CD4-positive, alpha-beta T cell treated with Interleukin-4 for 4 hours (primary cell): ENCODE results near the gene NHSL1.
A peak's percentile ranks its signal among the peaks of the same experiment; 100 is the strongest.

Experiments
- DNase-seq: peaks from one replicate; pipeline ENCODE4 v3.0.0-alpha.2; 2020

The NHSL1 gene

DNA sequence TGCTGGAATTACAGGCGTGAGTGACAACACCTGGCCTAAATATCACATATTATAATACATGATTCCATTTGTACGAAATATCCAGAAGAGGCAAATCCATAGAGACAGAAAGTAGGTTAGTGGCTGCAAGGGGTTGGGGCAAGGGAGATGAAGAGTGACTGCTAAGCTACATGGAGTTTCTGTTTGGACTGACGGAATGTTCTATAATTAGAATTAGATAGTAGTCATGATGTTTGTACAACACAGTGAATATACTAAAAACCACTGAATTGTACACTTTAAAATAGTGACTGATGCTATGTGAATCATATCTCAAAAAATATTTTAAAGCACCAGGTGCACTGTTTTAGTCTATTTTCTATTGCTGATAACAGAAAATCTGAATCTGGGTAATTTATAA lies 99.0 kb downstream of the NHSL1 start:
- DNase-seq, result no peak

DNA sequence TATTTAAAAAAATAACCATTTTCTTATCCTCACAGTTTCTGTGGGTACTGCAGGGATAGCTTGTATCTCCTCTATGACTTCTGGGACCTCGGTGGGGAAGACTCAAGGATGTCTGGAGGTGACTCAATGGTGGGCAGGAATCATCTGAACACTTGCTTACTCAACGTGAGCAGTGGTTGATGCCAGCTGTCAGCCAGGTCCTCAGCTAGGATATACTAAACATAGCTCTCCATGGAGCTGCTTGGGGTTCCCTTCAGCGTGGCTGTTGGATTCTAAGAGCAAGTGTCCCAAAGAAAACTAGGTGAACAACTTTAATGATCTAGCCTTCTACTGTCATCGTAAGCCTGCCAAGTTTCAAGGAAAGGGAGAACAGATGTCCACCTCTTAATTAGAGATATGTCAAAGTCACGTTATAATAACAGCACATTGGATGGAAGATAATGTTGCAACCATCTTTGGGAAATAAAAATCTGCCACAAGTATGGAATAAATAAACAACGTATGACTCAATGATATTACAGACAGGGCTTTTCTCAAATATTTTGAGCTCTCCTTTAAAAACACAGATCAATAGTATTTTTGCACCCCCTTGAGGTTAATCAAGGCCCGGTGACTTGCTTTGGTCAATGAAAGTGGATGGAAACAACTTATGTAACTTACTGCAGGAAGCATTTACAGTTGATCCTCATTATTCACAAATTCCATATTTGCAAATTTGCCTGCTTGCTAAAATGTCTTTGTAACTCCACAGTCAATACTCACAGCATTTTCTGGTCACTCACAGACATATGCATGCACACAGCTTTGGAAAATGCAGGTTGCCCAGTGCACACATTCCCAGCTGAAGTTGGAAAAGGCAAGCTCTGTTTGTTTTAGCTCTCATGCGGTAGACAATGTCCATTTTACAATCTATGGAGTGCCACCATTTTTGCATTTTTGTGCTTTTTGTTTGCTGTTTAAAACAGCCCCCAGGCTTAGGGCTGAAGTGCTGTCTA lies 101.9 kb downstream of the NHSL1 start:
- DNase-seq, result no peak

DNA sequence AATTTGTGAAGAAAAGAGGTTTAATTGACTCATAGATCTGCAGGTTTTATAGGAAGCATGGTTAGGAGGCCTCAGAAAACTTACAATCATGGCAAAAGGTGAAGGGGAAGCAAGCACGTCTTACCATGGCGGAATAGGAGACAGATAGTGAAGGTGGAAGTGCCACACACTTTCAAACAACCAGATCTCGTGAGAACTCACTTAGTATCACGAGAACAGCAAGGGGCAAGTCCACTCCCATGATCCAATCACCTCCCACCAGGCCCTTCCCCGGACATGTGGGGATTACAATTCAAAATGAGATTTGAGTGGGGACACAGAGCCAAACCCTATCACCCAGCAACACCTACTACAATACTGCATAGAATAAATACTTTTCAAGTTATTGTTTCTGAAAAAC lies 102.6 kb downstream of the NHSL1 start:
- no peak for DNase-seq

DNA sequence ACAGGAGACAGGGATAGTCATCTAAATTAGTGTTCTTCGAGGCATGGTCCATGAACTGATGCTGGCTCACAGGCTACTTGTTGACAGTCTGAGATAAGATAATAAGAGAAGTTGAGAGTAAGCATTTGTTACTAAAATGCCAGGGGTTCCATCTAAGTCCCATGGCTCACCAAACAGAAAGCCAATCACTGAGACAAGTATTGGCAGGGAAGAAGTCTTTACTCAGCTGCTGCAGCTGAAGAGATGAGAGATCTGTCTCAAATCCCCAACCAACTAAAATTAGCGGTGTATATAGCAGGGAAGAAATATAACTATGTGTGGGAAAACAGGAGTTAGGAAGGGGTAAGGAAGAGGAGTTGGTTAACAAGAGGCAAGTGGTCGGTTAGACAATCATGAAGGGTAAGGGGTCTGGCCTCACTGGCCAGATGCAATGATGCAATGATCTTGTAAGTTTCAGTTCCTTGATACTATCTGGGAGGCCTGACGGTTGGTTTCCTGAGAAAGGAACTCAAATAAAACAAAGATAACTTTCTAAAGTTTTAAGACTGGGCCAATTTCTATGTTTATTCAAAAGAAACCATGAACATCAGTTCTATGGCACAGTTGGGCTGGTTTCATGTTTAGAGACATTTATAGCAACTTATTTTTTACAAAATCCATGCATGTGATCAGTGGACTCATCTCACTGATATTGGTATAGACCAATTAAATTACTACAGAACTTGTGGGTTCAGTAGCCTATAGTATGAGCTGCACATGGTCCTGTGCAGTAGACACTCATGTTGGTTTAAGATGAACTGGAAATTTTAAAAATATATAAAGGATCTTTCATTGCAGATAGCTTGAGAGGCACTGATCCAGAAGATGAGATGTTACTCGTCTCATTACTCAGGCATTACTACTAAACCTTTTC lies 105.2 kb downstream of the NHSL1 start:
- DNase-seq, result no peak

DNA sequence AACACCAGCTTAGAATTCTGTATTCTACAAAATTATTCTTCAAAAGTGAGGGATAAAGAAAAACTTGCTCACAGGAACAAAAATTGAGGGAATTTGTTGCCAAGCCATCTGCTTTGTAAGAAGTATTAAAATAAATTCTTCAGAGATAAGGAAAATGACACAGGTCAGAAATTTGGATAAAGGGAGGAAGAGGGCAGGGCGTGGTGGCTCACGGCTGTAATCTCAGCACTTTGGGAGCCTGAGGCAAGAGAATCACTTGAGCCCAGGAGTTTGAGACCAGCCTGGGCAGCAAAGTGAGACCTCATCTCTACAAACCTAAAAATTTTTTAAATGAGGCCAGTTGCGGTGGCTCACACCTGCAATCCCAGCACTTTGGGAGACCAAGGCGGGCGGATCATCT lies 109.7 kb downstream of the NHSL1 start:
- DNase-seq, result no peak

DNA sequence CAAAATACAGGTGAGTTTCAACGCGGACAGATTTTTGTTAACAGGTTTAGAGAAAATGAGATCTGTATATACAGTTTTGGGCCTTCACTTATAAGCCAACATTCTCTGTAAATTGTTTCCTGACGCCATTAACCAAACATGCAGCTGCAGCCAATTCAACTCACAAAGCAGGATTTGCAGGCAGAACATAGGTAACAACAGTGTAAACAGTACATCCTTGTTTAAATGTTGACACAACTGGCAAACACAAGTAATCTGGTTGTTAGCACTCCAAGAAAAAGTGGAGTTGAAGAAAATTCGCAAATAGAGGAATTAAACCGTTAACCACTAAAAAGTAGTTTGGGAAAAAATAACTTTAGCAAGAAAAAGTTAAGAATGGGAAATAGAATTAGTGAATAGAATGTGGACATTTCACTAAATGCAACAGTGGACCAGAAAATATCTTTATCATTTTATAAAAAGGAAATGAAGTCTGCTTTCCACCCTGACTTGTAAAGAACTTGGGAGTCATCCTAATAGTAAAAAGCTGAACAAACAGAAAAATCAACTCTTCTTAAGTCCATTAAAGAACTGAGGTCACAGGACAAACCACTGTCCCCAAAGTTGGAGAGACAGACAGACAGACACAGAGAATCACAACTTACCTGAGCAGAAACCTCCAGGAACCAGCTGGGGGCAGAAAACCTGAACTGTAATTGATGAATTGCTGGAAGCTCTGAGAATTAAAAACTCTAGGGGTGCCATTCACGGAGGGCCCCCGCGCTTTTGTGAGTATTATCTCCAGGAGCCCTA lies 111.5 kb downstream of the NHSL1 start:
- DNase-seq, result no peak

DNA sequence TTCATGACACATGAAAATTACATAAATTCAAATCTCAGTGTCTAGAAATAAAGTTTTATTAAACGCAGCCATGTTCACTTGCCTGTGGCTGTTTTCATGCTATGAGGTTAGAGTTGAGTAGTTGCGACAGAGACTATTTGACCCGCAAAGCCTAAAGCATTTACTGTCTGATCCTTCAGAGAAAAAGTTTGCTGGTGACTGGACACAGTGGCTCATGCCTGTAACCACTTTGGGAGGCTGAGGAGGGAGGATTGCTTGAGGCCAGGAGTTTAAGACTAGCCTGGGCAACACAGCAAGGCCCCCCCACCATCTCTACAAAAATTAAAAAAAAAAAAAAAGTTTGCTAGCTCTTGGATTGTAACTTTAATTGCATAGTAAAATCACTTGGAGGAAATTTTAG lies 112.4 kb downstream of the NHSL1 start:
- no peak for DNase-seq

DNA sequence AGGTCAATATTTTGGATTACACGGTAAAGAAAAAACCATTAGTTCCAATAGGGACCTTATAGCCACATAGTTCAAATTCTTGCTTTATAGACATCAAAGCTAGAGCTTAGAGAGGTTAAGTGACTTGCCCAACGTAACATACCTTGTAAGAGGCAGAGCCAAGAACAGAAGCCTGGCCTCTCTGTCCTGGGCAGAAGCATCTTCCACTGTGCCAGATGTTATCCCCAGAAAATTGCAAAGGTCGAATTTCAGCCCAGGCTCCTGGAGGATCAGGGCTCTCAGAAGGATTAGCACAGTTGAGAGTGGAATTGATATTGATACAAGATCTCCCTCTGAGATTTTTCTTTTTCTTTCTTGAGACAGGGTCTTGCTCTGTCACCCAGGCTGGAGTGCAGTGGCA lies 115.5 kb downstream of the NHSL1 start:
- DNase-seq, result no peak

DNA sequence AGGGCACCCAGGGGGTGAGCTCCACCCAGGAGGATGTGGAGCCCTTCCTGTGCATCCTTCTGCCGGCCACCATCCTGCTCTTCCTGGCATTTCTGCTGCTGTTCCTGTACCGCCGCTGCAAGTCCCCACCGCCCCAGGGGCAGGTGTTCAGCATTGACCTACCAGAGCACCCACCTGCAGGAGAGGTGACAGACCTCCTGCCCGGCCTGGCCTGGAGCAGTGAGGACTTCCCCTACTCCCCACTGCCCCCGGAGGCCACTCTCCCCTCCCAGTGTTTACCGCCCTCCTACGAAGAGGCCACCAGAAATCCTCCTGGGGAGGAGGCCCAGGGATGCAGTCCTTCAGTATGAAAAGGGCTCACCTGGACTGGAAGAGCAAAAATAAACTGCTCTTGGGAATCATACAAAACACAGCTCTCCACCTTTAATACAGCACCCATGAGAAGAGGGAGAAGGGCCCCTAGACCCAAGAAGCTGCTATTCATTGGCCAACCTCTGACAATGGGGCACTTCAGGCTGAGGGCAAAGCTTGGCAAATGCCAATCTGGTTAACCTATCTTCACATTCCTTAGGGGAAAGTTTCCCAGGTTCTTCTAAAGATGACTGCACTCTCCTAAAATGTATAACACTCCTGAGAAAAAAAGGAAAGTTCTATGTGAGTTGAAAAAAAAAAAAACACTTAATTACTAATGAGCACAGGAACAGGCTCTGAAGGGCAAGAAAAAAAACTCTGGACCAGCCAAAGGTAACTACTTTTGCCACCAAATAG lies 116.6 kb downstream of the NHSL1 start:
- DNase-seq, result no peak

DNA sequence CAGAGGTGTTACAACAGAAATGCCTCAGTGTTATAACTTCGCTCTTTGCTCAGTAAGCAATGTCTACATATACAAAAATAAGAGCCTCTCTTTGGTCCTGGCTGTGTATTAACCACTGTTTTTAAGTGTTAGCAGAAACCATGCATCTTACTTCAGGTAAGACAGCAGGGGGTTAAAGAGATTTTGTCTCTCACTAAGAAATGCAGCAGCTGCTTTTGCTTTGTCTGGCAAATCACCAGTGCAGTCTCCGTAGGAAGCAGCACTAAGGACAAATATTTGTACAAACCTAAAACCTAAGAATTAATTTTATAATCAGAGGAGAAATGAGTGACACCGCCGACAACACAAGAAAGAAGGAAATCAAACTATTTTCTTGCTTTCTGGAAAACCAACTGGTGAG lies 120.8 kb downstream of the NHSL1 start:
- no peak for DNase-seq

DNA sequence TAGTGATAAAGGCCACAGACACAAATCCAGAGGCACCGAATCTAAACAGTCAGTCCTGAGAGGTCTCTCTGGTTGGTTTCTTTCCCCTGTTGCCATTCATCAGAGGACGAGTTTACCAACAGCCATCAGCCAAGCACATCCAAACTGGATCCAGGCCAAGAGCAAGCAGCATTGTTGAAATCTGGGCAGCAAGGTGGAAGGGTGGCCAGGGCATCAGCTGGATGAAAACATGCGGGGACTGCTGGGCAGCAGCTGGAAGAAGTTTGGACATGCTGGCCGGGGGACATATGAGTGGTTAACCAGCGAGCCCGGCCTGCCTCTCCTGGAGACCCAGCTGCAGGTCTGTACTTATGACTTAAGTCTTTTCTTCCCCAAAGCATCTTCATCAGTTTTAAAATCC lies 121.5 kb downstream of the NHSL1 start, which contains the start of gene SMIM28:
Gene SMIM28 (plus strand): TSS at position 62 of the 400 bp plus-strand sequence. CDS start 168 bp downstream, at position 230.
- DNase-seq, result no peak

DNA sequence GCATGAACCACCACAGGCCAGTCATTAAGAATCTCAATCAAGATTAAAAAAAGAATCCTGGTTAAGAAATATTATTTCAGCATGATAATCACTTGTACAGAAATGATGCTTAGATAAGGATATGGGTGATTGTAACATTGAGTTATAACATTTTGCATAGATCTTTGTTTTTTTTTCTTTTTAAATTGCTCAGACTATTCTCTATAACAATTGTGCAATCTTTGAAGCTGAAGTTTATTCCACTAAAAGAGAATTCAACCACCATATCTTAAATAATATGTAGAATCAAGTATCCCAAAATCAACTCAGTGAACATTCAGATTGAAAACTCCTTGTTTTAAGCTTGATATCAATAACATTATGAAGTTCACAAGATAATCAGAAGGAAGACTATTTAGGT lies 122.3 kb downstream of the NHSL1 start:
- DNase-seq, result no peak

DNA sequence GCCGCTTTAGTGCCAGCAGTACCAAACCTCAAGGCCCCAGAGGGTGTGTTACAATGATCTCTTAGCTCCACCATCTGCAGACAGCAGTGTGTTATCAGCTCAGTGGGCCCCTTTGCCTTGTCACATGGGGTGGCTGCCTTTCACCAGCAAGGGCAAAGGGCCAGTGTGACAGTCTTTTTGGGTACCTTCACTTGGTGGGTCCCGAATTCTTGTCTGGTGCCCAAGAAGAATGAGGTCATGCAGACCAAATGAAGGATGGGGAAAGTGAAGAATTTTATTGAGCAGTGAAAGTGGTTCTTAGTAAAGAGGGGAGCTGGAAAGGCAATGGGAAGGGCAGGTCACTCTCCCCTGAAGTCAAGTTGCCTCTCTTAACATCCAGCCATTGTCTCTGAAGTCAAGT lies 124.5 kb downstream of the NHSL1 start:
- DNase-seq, result no peak

DNA sequence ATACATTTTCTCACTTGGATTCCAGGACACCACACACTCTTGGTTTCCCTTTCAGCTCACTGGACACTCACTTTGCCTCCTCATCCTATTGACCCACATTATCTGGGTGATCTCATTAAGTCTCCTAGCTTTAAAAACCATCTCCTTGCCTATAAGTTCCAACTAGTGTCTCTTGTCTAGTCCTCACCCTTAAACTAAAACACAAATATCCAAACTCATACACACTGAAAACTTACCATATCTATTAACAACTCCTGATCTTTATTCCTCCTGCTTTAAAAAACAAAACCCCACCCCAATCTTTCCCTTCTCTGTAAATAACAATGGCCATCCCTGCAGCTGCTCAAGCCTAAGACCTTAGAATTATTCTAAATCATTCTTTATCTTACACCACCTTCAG lies 125.1 kb downstream of the NHSL1 start:
- no peak for DNase-seq

DNA sequence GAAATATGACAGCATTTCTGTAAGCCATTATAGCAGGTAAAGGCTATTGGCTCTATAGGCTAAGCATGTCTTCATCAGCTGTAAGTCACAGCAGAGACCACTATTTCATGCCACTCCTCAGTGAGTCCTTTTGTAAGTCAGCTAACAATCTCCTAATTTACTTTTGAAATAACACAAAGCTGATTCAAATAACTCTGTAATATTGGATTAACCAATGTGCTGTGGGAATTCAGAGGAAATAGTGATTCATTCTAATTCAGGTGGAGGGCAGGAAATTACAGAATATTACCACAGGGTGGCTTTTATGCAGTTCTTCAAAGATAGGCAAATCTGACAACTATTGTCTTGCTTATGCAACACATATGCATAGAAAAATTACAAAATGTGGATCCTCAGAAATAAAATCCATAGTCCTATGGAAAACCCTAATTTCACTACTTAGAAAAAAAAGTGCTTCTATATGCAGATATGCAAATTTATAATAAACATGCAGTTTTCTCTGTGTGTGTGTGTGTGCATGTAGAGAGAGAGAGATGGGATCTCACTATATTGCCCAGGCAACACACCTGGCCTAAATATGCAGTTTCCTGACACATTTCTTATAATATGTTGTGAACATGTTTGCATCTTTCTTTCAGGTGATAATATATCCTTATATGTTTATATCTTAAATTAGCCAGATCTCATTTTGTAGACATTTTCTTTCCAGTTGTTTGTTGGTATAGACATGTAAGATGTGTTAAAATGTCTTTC lies 126.4 kb downstream of the NHSL1 start:
- DNase-seq, result peak; percentile 30
